Fibroblast of lung (primary cell): ENCODE measurements around the gene NOL7. TPM values are rescaled to one million over a fixed set of nuclear protein-coding genes. Genes with fewer than 3 reads are reported as not detected.

Experiments
- DNase-seq, 2 donors: peaks; one replicate each; pipeline versions ENCODE4 v3.0.0 to v3.0.0-alpha.2; 2010; ENCODE audit warnings: low read depth in 2 of 2
- H2AFZ ChIP-seq: 2 replicates; pipeline ENCODE4 v1.5.1; 2012; ENCODE audit warnings: low read length, control low read depth, inconsistent platforms
- H3K27ac ChIP-seq: 2 replicates; pipeline ENCODE4 v1.5.1; 2011; ENCODE audit warnings: low read length, control low read depth; ENCODE audit not compliant: insufficient read depth
- H3K27me3 ChIP-seq: 2 replicates; pipeline ENCODE4 v1.5.1; 2011; ENCODE audit warnings: mild to moderate bottlenecking, low read length; ENCODE audit not compliant: control insufficient read depth, insufficient read depth
- H3K36me3 ChIP-seq: 2 replicates; pipeline ENCODE4 v1.5.1; 2011; ENCODE audit warnings: low read length; ENCODE audit not compliant: control insufficient read depth, insufficient read depth
- H3K4me1 ChIP-seq: 2 replicates; pipeline ENCODE4 v1.5.1; 2011; ENCODE audit warnings: low read length; ENCODE audit not compliant: control insufficient read depth, insufficient read depth; ENCODE audit errors: extremely low read depth
- H3K4me2 ChIP-seq: 2 replicates; pipeline ENCODE4 v1.5.1; 2011; ENCODE audit warnings: low read length, control low read depth; ENCODE audit not compliant: insufficient read depth; ENCODE audit errors: extremely low read depth
- H3K4me3 ChIP-seq, 4 experiments: fragments of 200-600 bp in 1 of 4; sonication (generic) in 1 of 4; replicated peaks in 1 of 4; 2 replicates each; pipeline ENCODE4 v1.5.1; 2011 to 2016; ENCODE audit warnings: low read length in 4 of 4, low read depth in 3 of 4, mild to moderate bottlenecking in 3 of 4, control low read depth in 2 of 4, inconsistent platforms in 1 of 4, mixed read lengths in 1 of 4; ENCODE audit not compliant: insufficient read depth in 1 of 4; ENCODE audit errors: control extremely low read depth in 1 of 4
- H3K79me2 ChIP-seq: 2 replicates; pipeline ENCODE4 v1.5.1; 2012; ENCODE audit warnings: mild to moderate bottlenecking, low read length, inconsistent platforms; ENCODE audit not compliant: control insufficient read depth, insufficient read depth
- H3K9ac ChIP-seq: 2 replicates; pipeline ENCODE4 v1.5.1; 2011; ENCODE audit warnings: mild to moderate bottlenecking, low read length, control low read depth; ENCODE audit not compliant: insufficient read depth
- H3K9me3 ChIP-seq: 2 replicates; pipeline ENCODE4 v1.5.1; 2012; ENCODE audit warnings: low read depth, low read length; ENCODE audit not compliant: control insufficient read depth, insufficient read depth
- H4K20me1 ChIP-seq: 2 replicates; pipeline ENCODE4 v1.5.1; 2011; ENCODE audit warnings: low read length; ENCODE audit not compliant: control insufficient read depth, insufficient read depth; ENCODE audit errors: extremely low read depth
- EZH2 ChIP-seq: IDR thresholded peaks from 2 replicates; pipeline ENCODE4 v1.5.1; 2012; ENCODE audit warnings: low read length, control low read depth, mild to moderate bottlenecking; ENCODE audit errors: missing control alignments
- polyA plus RNA-seq, 2 donors: library from polyadenylated mRNA; depleted of rRNA in 1 of 2; stranded (reverse) in 1 of 2; unstranded in 1 of 2; fragments of >200 nt; gene quantifications; 2 replicates each; pipeline ENCODE4 v1.2.1, GENCODE V29; 2011 to 2012; ENCODE audit warnings: missing spikeins in 1 of 2
- total RNA-seq: library from RNA; depleted of rRNA; stranded (reverse); fragments of >200 nt; gene quantifications from 2 replicates; pipeline ENCODE4 v1.2.1, GENCODE V29; 2014
- TF ChIP-seq, protein P1 (sequence below), 2 donors: IDR thresholded peaks in 1 of 2; conservative IDR thresholded peaks in 1 of 2; 1 replicate in 1 of 2; 2 replicates in 1 of 2; pipeline ENCODE4 v1.5.1; 2011 to 2012; ENCODE audit warnings: low read length in 2 of 2, control low read depth in 1 of 2, inconsistent platforms in 1 of 2, low read depth in 1 of 2, mild to moderate bottlenecking in 1 of 2

Gene NOL7
- total and polyA plus RNA-seq, 2 donors (not counting 1 experiment from before 2014, with no cell fraction given): 47.2 to 48.0 TPM

DNA sequence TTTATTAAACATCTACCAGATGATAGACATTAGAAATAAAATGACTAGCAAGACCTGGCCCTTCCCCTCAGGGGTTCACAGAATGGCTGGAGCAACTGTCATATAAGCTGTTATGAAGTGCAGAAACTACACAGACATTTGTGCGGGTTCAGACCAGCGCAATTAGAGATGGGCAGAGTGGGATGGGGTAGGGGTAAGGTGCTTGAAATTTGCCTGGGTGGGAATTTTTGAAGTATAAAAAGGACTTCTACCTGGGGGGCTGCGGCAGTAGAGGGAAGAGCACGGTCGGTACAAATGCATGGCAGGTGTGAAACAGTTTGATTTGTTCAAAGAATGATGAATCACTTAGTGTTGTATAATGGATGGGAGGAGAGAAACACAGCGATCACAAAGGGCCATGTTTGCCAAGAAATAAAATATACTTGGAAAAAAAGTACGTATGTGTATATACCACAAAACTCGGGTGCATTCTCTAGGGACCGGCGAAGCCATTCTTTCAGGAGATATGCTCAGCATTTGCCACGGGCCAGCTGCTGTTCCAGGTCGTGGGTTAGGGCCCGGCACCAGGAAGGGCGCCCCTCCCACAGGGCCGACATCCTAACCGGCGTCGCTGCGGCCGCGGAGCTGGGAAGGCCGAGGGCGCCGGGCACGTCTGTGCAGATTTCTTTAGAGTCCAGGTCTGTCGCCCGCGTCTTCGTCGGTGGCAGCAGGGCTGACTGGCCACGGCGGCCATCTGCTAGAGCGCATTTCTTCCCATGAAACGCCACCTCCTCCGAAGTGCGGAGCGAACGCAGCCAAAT lies 809 bp upstream of the NOL7 start:
- DNase-seq: peak; percentile 53 to 60
- Histone ChIP-seq H3K4me3 (peak overlapping the region; percentile 72 to 98 (median 79)), H3K9me3 (no peaks in the 10 kb centered on the region), H3K4me2 (peak overlapping the region; percentile 93), H3K27ac (peak overlapping the region; percentile 89), H2AFZ (peak overlapping the region; percentile 42), H3K79me2 (peaks cover 24% of the 10 kb centered on the region), H3K36me3 (no peaks in the 10 kb centered on the region), H3K27me3 (no peaks in the 10 kb centered on the region), H3K4me1 (peaks cover 2% of the 10 kb centered on the region), H3K9ac (peak overlapping the region; percentile 85), H4K20me1 (no peaks in the 10 kb centered on the region)
- TF ChIP-seq, protein P1, sequence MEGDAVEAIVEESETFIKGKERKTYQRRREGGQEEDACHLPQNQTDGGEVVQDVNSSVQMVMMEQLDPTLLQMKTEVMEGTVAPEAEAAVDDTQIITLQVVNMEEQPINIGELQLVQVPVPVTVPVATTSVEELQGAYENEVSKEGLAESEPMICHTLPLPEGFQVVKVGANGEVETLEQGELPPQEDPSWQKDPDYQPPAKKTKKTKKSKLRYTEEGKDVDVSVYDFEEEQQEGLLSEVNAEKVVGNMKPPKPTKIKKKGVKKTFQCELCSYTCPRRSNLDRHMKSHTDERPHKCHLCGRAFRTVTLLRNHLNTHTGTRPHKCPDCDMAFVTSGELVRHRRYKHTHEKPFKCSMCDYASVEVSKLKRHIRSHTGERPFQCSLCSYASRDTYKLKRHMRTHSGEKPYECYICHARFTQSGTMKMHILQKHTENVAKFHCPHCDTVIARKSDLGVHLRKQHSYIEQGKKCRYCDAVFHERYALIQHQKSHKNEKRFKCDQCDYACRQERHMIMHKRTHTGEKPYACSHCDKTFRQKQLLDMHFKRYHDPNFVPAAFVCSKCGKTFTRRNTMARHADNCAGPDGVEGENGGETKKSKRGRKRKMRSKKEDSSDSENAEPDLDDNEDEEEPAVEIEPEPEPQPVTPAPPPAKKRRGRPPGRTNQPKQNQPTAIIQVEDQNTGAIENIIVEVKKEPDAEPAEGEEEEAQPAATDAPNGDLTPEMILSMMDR (conservative IDR thresholded peaks at IDR 0.05 in 1 of 2, IDR thresholded peaks at IDR 0.05 in 1 of 2; ENCODE audit: low read depth in 1 of 2, low read length in 2 of 2): no peak
- no peak for TF ChIP-seq EZH2

DNA sequence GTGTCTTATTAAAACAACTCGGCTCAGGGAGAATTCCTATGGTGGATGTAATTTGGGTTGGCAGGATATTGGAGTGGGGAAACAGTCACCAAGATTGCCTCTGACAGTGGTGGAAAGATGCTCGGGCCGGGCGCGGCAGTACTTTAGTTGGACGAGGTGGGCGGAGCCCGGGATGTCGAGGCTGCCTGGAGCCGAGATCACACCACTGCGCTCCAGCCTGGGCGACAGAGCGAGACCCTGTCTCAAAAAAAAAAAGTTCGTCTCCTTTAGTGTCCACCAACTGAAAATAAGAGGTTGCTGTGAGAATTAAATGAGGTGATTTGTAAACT lies 621 bp downstream of the NOL7 start:
- Histone ChIP-seq H3K4me1 (peaks cover 2% of the 10 kb centered on the region), H3K4me3 (peak overlapping the region; percentile 80 to 98 (median 96))
- DNase-seq: peak; percentile 44 to 45

DNA sequence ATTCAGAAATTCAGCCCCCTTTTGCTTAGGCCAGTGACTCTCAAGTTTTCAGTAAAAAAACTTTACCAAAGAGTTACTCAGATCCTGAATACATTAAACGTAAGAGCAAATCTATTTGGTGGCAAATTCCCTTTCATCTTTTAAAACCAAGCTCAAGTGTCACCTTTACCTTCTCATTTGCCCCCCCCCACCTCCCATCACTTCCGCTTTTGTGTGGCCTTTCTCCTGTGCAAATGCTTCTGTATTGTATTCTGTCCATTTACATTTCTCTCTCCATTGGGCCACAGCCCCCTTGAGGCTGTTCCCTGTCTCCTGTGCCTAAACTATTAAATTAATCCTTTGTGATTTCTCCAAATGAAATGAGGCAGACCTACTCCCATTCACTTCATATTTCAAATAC lies 1.9 kb downstream of the NOL7 start:
- H3K4me2 ChIP-seq: peak overlapping the region; percentile 96
- no peaks in the 10 kb centered on the region for H4K20me1 ChIP-seq
- H3K4me1 ChIP-seq: peaks cover 2% of the 10 kb centered on the region
- H3K27me3 ChIP-seq: no peaks in the 10 kb centered on the region
- no peak for DNase-seq
- H3K4me3 ChIP-seq: peak overlapping the region in 1 of 4 experiments; percentile 80
- peaks cover 24% of the 10 kb centered on the region for H3K79me2 ChIP-seq
- no peak overlapping the region for H3K27ac ChIP-seq
- H2AFZ ChIP-seq: no peak overlapping the region
- H3K36me3 ChIP-seq: peaks cover 2% of the 10 kb centered on the region
- TF ChIP-seq, protein P1 (conservative IDR thresholded peaks at IDR 0.05 in 1 of 2, IDR thresholded peaks at IDR 0.05 in 1 of 2; ENCODE audit: low read depth in 1 of 2, low read length in 2 of 2): no peak
- no peak for TF ChIP-seq EZH2
- H3K9me3 ChIP-seq: no peaks in the 10 kb centered on the region
- no peak overlapping the region for H3K9ac ChIP-seq

More for the DNA sequence above, 621 bp downstream of the NOL7 start:
- Histone ChIP-seq H3K9me3 (no peaks in the 10 kb centered on the region), H2AFZ (peak overlapping the region; percentile 55), H3K27ac (peak overlapping the region; percentile 89), H3K4me2 (peak overlapping the region; percentile 96), H4K20me1 (no peaks in the 10 kb centered on the region), H3K27me3 (no peaks in the 10 kb centered on the region), H3K79me2 (peaks cover 24% of the 10 kb centered on the region), H3K36me3 (no peaks in the 10 kb centered on the region), H3K9ac (peak overlapping the region; percentile 85)
- no peak for TF ChIP-seq EZH2
- TF ChIP-seq, protein P1 (conservative IDR thresholded peaks at IDR 0.05 in 1 of 2, IDR thresholded peaks at IDR 0.05 in 1 of 2; ENCODE audit: low read depth in 1 of 2, low read length in 2 of 2): no peak
